Measurements from ENCODE around the gene RHOD. TPM values are rescaled to one million over a fixed set of nuclear protein-coding genes. Genes with fewer than 3 reads are reported as not detected.

RHOD gene
- total and polyA plus RNA-seq, 9 of the 15 experiments (the other 6 are each of a cell fraction or from before 2014, with no cell fraction given) = not detected

- Histone ChIP-seq H3K4me2 (ENCODE audit: insufficient read depth, low read length) (no peak overlapping the region), H3K4me1 (replicated peaks in 1 of 2; ENCODE audit: control insufficient read depth in 2 of 2, insufficient read depth in 2 of 2, low read length in 2 of 2) (peaks cover 0 to 23% of the 10 kb centered on the region in 2 experiments; a peak in 2 of 5 replicates), H3K9me1 (ENCODE audit: control insufficient read depth, insufficient read depth, low read length) (no peaks in the 10 kb centered on the region), H3K79me2 (ENCODE audit: control insufficient read depth, insufficient read depth, low read length) (no peaks in the 10 kb centered on the region), H3K9me3 (replicated peaks; ENCODE audit: control insufficient read depth, insufficient read depth, low read depth, low read length) (no peaks in the 10 kb centered on the region), H2AFZ (ENCODE audit: low read depth, low read length) (no peak overlapping the region), H4K20me1 (replicated peaks; ENCODE audit: control insufficient read depth, insufficient read depth, low read length) (no peaks in the 10 kb centered on the region), H3K27ac (ENCODE audit: extremely low read depth, low read depth, low read length) (no peak overlapping the region), H3K9ac (ENCODE audit: insufficient read depth in 1 of 2, low read depth in 2 of 2, low read length in 2 of 2) (no peak overlapping the region), H3K4me3 (no peak overlapping the region), H3K27me3 (ENCODE audit: control insufficient read depth in 2 of 2, insufficient read depth in 2 of 2, low read length in 2 of 2) (peaks cover 6 to 23% of the 10 kb centered on the region in 2 experiments; a peak in 3 of 5 replicates), H3K36me3 (ENCODE audit: control insufficient read depth, insufficient read depth, low read length) (no peaks in the 10 kb centered on the region)
- no peak for DNase-seq (ENCODE audit: extremely low read depth in 1 of 4, low spot score in 3 of 4)
- in situ Hi-C loops (cut with MboI) (no loop called here), intact Hi-C loops (cut with micrococcal nuclease) (no loop called here)
- TF ChIP-seq KLF10 (CRISPR knock-in tag; IDR thresholded peaks at IDR 0.05) (no peak), HNRNPL (IDR thresholded peaks at IDR 0.05; ENCODE audit: low read depth, low read length) (no peak), NR4A1 (CRISPR knock-in tag; IDR thresholded peaks at IDR 0.05) (no peak), NR4A1 (tag; IDR thresholded peaks at IDR 0.05) (no peak), HNRNPK (IDR thresholded peaks at IDR 0.05; ENCODE audit: low read depth, low read length, poor library complexity, severe bottlenecking) (no peak), ZBTB2 (IDR thresholded peaks at IDR 0.05) (no peak)
- ChIA-PET POLR2A (interaction anchor here (0.6 to 1.1 kb wide), 3 partner anchors 9 to 18 kb away, joined by 3 read pairs; no protein-coding TSS in a partner anchor), CTCF (ENCODE audit: low intra/inter-chr PET ratio) (no interaction called here)
- WGBS (ENCODE audit: insufficient coverage, low coverage, missing lambda C conversion rate) = 33% methylated on average over 5 of the region's 6 CpGs
- no peak for FAIRE-seq
- no TSS peak for BruUV-seq (replicated peaks)
- no peak for ATAC-seq
These were observed 32.7 kb upstream of the RHOD start for GRCh38 chr11:67023957-67024353.

Data from K562 (cell line).